Nucleus accumbens (tissue), 56 donors: ENCODE measurements around the gene USO1.
"Not testable (repeated sequence)": the region's sequence is repeated elsewhere in the genome, so short reads cannot be mapped to it uniquely, and the experiment has no call there.

Source experiments
- DNase-seq, 56 donors: peaks; one replicate each; lab custom pipeline; 2025; lab: John Stamatoyannopoulos, UW

The USO1 gene

DNA sequence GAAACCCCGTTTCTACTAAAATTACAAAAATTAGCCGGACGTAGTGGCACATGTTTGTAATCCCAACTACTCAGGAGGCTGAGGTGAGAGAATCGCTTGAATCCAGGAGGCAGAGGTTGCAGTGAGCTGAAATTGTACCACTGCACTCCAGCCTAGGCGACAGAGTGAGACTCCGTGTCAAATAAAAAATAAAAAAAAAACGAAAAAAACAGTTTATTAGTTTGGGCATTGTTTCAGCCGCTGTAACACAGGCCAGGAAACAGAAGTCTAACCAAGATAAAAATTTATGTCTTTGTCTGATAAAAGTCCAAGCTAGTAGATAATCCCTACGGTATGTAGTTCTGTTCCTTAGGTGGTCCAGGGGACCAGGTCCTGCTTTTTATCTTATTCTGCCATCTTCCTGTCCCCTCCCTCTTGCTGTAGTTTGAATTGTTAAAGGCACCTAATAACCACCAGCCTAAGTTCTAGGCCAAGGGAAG lies 21.4 kb downstream of the USO1 start:
- DNase-seq: no peak

- no peak for DNase-seq
Observed at GRCh38 chr4:75752637-75753036, 28.3 kb downstream of the USO1 start.

DNA sequence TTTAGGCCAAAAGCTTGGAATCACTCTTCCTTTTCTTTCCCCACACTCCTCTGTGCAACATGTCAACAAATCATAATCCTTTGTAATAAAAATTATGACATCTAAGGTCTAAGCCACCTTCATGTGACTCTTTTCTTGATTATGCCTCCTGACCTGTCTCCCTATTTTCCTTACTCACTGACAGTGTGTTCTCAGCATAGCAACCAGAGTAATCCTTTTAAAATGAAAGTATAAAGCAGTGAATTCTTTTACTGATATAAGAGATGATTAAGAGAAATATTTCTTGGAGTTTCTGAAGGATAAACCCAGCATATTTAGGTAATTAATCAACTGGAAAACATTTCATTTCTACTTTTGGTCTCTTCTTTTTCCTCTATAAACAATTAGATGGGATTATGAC lies 44.7 kb downstream of the USO1 start:
- DNase-seq: no peak

- DNase-seq: no peak
Observed at GRCh38 chr4:75771607-75772006, 47.2 kb downstream of the USO1 start.

- DNase-seq: no peak
Observed at GRCh38 chr4:75777589-75777988, 53.2 kb downstream of the USO1 start.

DNA sequence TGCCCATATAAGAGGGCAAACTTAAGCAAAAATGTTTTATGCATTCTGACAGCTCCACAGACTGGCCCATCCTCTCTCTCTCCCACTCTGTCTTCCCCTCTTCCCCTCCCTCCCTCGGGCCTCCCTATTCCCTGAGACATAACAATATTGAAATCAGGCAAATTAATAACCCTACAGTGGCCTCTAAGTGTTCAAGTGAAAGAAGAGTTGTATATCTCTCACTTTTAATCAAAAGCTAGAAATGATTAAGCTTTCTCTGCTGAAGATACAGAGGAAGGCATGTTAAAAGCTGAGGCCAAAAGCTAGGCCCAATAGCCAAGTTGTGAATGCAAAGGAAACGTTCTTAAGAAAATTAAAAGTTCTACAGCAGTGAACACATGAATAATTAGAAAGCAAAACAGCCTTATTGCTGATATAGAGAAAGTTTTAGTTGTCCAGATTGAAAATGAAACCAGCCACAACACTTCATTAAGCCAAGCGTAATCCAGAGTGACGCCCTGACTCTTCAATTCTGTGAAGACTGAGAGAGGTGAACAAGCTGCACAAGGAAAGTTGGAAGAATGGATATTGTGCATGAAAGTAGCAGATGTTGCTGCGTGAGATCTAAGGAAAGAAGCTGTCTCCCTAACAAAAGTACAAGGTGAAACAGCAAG lies 54.9 kb downstream of the USO1 start:
- DNase-seq: no peak

DNA sequence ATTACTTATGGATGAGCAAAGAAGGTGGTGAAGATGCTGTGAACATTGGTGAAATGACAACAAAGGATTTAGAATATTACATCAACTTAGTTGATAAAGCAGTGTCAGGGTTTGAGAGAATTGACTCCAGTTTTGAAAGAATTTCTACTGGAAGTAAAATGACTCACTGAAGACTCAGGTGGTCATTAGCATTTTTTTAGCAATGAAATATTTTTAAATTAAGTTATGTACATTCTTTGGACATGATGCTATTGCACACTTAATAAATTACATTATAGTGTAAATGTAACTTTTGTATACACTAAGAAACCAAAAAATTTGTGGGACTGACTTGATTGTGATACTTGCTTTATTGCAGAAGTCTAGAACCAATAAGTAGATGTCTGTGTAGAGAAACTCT lies 56.9 kb downstream of the USO1 start:
- no peak for DNase-seq

DNA sequence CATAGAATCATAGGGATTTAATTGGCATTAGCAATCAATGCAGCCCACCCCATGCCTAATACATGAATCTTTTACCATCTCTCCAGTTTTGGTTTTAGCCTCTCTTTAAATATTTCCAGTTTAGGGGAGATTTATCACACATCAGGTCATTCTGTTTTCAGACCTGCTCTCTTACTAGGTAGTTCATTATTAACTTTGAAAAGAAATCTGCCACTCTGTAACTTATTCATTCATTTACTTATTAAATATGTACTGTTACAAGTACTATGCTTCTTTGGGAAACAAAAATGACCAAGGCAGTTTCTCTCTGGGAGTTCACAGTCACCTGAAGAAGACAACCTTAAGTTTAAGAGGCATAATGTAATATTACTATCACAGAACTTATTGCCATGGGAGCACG lies 62.1 kb downstream of the USO1 start:
- DNase-seq: no peak

GRCh38 chr4:75786938-75787337 lies 62.6 kb downstream of the USO1 start:
- no peak for DNase-seq

DNA sequence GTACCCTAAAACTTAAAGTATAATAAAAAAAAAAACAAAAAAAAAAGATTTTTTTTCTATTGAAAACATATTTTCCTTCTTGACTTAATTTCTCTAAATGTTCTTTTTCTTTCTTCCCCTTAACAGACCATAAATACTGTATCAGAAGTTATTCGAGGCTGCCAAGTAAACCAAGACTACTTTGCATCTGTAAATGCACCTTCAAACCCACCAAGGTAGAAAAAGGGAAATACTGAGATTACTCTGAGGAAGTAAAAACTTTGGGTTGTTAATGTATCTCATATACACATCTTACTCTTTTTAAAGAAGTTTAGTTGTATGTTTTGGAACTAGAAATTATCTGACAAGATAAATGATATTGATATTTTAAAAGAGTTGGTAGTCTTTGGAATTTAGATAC lies 65.6 kb downstream of the USO1 start:
- DNase-seq: no peak

- no peak for DNase-seq
Observed at GRCh38 chr4:75800972-75801371, 76.6 kb downstream of the USO1 start.

DNA sequence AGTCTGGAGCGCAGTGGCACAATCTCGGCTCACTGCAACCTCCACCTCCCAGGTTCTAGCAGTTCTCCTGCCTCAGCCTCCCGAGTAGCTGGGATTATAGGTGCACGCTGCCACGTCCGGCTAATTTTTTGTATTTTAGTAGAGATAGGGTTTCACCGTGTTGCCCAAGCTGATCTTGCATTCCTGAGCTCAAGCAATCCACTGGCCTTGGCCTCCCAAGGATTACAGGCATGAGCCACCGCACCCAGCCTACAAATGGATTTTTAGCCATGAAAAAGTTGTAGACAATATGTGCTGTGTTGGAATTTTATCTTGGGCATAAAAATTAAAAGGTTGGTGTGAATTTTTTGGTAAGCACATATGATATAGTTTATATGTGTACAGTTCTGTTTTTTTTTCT lies 81.7 kb downstream of the USO1 start:
- not testable (repeated sequence) for DNase-seq

DNA sequence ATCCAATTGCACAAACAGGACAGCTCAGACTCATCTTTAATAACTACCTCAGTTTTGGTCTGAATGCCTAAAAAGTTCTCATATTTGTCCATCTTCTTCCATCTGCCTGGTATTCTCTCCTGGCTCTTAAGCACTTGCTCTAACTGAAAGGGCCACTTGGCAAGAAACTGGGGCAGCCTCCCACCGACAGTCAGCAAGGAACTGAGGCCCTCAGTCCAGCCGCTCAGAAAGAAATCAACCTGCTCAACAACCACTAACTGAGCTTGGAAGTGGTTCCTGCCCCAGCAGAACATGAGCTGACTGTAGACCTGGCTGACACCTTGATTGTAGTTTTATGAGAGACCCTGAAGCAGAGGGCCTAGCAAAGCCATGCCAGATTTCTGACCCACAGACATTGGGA lies 93.5 kb downstream of the USO1 start:
- DNase-seq: no peak

DNA sequence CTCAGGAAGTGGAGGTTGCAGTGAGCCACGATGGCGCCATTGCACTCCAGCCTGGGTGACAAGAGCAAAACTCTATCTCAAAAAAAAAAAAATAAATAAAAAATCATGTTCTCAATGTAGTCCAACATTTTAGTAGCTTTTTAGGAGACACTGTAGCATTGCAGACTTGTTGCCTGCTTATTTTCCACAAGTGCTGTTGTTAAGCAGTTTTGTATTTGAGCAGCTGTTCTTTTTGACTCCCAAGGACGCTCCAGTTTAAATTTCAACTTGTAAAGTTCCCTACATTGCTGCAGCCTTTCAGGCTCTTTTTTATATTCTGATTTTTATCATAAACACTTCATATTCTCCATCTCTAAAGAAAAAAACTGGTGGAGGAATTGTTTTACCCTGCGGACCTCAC lies 94.7 kb downstream of the USO1 start:
- DNase-seq: no peak

- no peak for DNase-seq
Observed at GRCh38 chr4:75820197-75820596, 95.8 kb downstream of the USO1 start.

GRCh38 chr4:75820676-75821075 lies 96.3 kb downstream of the USO1 start:
- DNase-seq: no peak

DNA sequence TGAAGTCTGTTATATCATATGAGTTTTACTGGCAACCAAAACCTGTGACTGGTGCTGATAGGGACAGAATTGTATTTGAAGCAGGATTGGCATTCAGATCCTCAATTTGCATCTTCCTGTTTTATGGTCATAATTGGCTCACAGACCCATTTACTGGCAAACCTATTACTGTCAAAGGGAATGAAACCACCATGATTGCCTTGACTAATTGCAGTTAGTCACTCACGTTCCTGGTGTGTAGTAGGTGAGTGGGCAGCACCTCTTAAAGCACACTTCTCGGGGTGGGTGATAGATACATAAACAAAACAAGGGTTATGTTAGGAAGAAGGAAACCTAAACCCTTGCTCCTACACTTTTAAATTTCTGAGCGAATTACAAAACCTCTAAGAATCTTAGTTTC lies 96.8 kb downstream of the USO1 start:
- no peak for DNase-seq

DNA sequence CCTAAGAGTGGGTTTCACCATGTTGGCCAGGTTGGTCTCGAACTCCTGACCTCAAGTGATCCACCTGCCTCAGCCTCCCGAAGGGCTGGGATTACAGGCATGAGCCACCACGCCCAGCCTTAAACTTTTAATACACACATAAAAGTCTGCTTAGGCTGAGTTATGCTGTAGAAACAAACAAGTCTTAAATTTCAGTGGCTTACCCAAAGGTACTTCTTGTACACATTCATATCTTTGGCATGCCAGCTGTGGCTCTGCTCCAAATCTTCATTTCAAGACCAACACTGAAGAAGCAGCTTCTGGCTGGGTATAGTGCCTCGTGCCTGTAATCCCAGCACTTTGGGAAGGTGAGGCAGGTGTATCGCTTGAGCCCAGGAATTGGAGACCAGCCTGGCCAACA lies 97.6 kb downstream of the USO1 start:
- DNase-seq: no peak

DNA sequence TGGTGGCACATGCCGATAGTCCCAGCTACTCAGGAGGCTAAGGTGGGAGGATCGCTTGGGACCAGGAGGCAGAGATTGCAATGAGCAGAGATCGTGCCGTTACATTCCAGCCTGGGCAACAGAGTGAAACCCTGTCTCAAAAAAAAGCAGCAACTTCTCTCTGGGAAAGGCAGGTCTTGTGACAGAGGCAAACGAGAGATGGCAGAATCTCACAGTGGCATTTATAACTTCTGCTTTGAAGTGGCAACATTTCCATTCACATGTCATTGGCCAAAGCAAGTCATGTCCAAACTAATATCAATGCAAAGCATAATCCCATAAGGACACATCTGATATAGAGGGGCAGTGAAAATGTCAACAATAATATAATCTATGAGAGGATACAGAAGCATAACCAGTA lies 98.0 kb downstream of the USO1 start:
- no peak for DNase-seq

DNA sequence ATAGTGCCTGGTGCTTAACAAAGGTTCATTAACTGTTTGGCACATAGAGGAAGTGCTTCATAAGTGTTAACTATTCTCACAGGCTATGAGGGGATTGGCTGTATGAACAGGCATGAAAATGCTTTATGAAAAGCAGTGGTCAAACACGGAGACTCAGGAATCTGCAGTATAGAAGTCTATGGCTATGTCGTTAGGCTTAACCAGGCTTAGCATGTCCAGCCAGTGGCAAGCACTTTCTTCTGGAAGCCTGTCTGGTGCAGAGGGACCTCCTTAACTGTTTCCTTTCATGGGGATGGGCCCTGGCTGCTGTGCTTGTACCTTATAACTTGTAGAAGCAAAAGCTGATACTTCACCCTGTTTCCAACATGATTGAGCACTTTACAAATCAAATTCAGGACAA lies 99.4 kb downstream of the USO1 start:
- DNase-seq: no peak

- DNase-seq: no peak
Observed at GRCh38 chr4:75830906-75831305, 106.5 kb downstream of the USO1 start.

- DNase-seq: peak in 2 of 56 donors; percentile 2 to 3
Observed at GRCh38 chr4:75831856-75832405, 107.6 kb downstream of the USO1 start.
